Astrocyte (in vitro differentiated cells and primary cell): ENCODE measurements around the gene SDHAF2.

Source experiments
- CTCF ChIP-seq: IDR thresholded peaks from 2 replicates; pipeline ENCODE4 v1.5.1; 2011; ENCODE audit warnings: low read depth, mild to moderate bottlenecking, inconsistent platforms, low read length, moderate library complexity; ENCODE audit not compliant: insufficient read depth
- EZH2 ChIP-seq: IDR thresholded peaks from 2 replicates; pipeline ENCODE4 v1.6.1; 2012; ENCODE audit warnings: mild to moderate bottlenecking, low read length, inconsistent platforms; ENCODE audit not compliant: insufficient read depth

GRCh38 chr11:61416941-61417340, 13.0 kb upstream of the SDHAF2 start:
- TF ChIP-seq EZH2 (no peak), CTCF (no peak)
